ENCODE data around the gene PTPRK.

DNA sequence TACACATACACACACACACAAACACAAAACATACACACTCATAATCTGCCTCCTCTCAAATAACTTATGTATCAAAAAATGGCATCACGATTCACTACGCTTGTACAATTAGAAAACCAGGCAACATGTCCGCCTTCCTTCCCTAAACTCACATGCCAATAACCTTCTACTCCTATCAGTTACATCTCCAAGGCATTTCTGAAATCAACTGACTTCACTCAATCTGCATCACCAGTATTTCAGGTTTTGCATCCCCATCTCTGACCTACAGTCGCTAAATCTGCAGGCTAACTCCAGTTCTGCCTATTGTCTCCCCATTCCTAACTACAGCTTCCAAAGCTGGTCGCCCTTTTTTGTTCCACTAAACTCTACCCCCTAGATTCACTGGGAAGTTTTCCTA, 217.5 kb downstream of the PTPRK start:
- TF ChIP-seq, protein P1, sequence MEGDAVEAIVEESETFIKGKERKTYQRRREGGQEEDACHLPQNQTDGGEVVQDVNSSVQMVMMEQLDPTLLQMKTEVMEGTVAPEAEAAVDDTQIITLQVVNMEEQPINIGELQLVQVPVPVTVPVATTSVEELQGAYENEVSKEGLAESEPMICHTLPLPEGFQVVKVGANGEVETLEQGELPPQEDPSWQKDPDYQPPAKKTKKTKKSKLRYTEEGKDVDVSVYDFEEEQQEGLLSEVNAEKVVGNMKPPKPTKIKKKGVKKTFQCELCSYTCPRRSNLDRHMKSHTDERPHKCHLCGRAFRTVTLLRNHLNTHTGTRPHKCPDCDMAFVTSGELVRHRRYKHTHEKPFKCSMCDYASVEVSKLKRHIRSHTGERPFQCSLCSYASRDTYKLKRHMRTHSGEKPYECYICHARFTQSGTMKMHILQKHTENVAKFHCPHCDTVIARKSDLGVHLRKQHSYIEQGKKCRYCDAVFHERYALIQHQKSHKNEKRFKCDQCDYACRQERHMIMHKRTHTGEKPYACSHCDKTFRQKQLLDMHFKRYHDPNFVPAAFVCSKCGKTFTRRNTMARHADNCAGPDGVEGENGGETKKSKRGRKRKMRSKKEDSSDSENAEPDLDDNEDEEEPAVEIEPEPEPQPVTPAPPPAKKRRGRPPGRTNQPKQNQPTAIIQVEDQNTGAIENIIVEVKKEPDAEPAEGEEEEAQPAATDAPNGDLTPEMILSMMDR (IDR thresholded peaks at IDR 0.05): no peak
- TF ChIP-seq POLR2A (IDR thresholded peaks at IDR 0.05): no peak
